Panc1 (cell line): ENCODE results near the gene TMEM95.

Experiments
- CTCF ChIP-seq: fragments of 450-650 bp; IDR thresholded peaks from 2 replicates; pipeline ENCODE4 v1.5.1; 2017; ENCODE audit warnings: mild to moderate bottlenecking
- POLR2AphosphoS5 ChIP-seq: IDR thresholded peaks from 2 replicates; pipeline ENCODE4 v1.6.1; 2012; ENCODE audit warnings: mild to moderate bottlenecking, low read depth, low read length, moderate library complexity
- SIN3A ChIP-seq: IDR thresholded peaks from 2 replicates; pipeline ENCODE4 v1.6.1; 2012; ENCODE audit warnings: low read depth, mild to moderate bottlenecking, low read length, moderate library complexity, borderline replicate concordance; ENCODE audit not compliant: insufficient read depth
- TF ChIP-seq, protein P1 (sequence below), 2 experiments: IDR thresholded peaks; 2 replicates each; pipeline ENCODE4 v1.6.1; 2011 to 2012; ENCODE audit warnings: low read depth in 2 of 2, control low read depth in 1 of 2, low read length in 1 of 2, mild to moderate bottlenecking in 1 of 2, moderate library complexity in 1 of 2; ENCODE audit not compliant: insufficient read depth in 1 of 2

DNA sequence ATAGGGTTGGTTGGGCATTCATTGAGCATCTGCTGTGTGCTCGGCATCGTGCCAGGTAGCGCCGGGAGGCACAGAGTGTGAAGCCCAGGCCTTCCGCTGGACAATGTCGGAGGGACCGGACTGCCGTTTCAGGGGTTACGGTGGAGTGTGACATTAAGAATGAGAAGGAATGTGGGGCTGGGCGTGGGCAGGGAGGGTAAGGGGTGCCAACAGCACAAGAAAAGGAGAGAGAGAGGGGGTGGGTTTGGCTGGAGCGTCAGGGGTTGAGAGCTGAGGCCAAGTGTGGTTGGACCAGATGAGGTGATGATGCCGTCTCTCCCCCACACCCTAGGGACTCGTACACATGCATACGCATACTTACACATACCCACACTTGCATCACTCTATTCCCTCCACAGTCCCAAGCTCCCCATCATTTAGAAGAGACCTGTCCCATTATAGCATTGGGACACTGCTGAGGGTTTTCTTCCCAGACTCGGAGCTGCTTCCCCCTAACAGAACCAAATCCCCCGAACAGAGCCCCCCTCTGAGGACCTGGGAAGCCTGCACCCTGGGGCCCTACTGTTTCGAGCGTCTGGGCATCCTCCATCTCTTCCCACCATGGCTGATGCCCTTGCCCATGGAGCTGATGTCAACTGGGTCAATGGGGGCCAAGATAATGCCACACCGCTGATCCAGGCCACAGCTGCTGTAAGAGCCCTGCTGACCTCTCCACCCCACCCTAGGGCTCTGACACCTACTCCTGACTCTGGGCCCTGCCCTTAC is 6.3 kb upstream of the TMEM95 start:
- TF ChIP-seq CTCF (no peak), POLR2AphosphoS5 (no peak), SIN3A (no peak)
- TF ChIP-seq, protein P1, sequence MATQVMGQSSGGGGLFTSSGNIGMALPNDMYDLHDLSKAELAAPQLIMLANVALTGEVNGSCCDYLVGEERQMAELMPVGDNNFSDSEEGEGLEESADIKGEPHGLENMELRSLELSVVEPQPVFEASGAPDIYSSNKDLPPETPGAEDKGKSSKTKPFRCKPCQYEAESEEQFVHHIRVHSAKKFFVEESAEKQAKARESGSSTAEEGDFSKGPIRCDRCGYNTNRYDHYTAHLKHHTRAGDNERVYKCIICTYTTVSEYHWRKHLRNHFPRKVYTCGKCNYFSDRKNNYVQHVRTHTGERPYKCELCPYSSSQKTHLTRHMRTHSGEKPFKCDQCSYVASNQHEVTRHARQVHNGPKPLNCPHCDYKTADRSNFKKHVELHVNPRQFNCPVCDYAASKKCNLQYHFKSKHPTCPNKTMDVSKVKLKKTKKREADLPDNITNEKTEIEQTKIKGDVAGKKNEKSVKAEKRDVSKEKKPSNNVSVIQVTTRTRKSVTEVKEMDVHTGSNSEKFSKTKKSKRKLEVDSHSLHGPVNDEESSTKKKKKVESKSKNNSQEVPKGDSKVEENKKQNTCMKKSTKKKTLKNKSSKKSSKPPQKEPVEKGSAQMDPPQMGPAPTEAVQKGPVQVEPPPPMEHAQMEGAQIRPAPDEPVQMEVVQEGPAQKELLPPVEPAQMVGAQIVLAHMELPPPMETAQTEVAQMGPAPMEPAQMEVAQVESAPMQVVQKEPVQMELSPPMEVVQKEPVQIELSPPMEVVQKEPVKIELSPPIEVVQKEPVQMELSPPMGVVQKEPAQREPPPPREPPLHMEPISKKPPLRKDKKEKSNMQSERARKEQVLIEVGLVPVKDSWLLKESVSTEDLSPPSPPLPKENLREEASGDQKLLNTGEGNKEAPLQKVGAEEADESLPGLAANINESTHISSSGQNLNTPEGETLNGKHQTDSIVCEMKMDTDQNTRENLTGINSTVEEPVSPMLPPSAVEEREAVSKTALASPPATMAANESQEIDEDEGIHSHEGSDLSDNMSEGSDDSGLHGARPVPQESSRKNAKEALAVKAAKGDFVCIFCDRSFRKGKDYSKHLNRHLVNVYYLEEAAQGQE (IDR thresholded peaks at IDR 0.05; ENCODE audit: insufficient read depth in 1 of 2, low read depth in 2 of 2, low read length in 1 of 2) = no peak
